GM12892 (cell line): ENCODE data around the gene MYH10.

Experiments used
- DNase-seq: peaks from one replicate; pipeline ENCODE4 v3.0.0; 2011; ENCODE audit not compliant: insufficient read length
- FAIRE-seq: peaks from 2 replicates; lab custom pipeline; 2011; peaks lifted over from hg19 to GRCh38; lab: Jason Lieb, UNC
- POLR2A ChIP-seq: IDR thresholded peaks from 2 replicates; pipeline ENCODE4 v1.6.1; 2011; ENCODE audit warnings: low read depth, low read length, control low read depth
- POLR2AphosphoS5 ChIP-seq: IDR thresholded peaks from 2 replicates; pipeline ENCODE4 v1.6.1; 2011; ENCODE audit warnings: low read depth, low read length, control low read depth
- TAF1 ChIP-seq: IDR thresholded peaks from 2 replicates; pipeline ENCODE4 v1.6.1; 2011; ENCODE audit warnings: low read depth, mild to moderate bottlenecking, control low read depth, low read length, borderline replicate concordance

The MYH10 gene

DNA sequence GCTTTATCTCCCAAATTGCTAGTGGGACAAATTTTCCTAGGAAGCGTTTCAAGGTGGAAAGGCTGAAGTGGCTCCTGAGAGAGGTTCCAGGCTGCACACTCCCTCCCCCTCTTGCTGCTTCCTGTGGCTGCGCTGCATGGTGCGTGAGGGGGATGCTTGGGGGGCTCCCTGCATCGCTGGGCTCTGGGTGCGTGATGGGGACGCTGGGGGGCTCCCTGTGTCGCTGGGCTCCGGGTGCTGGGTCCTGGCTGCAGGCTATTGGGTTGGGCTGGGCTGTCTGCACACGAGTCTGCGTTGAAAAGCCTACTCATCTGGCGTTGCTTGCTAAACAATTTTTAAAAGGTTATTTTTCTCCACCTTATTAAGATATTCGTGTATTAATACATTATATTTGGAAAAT, 164.8 kb downstream of the MYH10 start:
- DNase-seq (no peak), FAIRE-seq (no peak)
- TF ChIP-seq POLR2A (no peak), TAF1 (no peak), POLR2AphosphoS5 (no peak)

DNA sequence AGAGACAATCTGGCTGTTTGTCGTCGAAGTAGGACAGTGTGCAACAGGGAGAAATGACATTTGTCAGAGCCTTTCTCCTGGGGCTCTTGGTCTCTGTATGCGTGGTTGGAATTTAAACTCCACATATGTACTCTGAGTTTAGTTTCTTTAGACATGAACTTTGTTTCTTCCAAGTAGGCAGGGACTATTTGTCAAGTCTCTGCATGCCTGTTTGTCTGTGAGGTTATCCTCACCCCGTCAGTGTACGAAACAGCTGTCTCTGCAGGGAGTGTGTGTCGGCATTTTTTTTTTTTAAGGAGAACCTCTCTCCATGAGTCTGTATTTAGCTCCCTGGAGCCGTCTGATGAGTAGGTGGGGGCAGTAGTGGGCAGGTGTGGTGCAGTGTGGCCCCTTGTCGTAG, 165.2 kb downstream of the MYH10 start:
- no peak for FAIRE-seq
- TF ChIP-seq POLR2A (no peak), POLR2AphosphoS5 (no peak), TAF1 (no peak)
- DNase-seq = no peak

DNA sequence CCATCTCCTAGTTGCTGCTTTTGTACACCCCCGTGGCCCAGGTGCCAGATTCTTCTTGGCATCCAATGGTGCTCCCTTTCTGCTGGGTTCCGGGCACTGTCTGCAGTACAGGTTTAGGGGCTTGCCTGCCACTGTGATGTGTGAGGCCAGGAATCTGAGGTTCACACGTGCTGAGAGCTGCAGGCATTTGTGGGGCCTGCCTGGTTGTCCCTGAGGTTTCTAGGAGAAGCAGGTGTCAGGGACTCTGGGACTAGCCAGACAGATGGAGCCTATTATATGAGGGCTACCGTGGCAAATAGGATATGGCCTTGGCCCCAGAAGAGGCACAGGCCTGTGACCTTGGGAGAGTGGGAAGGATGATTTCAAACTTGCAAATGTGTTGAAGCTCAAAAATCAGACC, 165.6 kb downstream of the MYH10 start:
- TF ChIP-seq POLR2A = no peak
- no peak for TF ChIP-seq POLR2AphosphoS5
- no peak for TF ChIP-seq TAF1
- no peak for FAIRE-seq
- no peak for DNase-seq

DNA sequence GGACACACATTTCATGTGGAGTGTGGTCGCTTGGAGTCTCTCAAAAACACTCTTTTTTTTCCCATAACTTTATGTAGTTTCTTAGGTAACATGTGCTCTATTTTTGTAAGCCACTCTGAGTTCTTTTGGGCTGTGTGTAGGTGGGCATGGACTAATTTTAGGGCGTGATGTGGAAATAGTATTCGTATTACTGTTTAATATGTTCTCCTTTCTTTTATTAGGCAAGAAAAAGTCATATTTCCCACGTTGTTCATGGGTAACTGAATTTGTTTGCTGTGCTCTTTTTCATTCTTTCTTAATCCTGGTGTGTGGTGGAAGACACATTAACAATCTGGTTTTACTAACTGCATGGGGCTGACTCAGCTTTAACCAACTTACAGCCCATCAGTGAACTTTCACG, 167.4 kb downstream of the MYH10 start:
- TF ChIP-seq POLR2A = no peak
- TF ChIP-seq TAF1 = no peak
- no peak for TF ChIP-seq POLR2AphosphoS5
- DNase-seq (no peak), FAIRE-seq (no peak)

DNA sequence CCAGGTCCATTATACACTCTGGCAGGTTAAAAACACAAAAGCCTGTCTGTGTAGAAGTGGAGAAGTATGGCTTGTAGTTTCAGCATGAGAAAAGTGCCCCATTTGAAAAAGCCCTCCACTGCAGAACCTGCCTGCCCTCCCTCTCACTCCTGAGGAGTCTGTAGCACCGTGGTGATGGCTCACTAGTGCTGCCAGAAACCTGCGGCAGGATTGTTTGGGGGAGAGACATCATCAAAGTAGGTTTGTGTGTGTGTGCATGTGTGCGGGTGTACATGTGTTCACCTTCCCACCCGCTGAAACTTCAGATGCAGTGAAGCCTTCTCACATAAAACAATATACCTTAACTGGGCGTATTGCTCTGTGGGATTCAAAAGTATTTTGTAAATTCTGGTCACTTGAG, 168.0 kb downstream of the MYH10 start:
- no peak for FAIRE-seq
- no peak for DNase-seq
- TF ChIP-seq TAF1 (no peak), POLR2AphosphoS5 (no peak), POLR2A (no peak)

DNA sequence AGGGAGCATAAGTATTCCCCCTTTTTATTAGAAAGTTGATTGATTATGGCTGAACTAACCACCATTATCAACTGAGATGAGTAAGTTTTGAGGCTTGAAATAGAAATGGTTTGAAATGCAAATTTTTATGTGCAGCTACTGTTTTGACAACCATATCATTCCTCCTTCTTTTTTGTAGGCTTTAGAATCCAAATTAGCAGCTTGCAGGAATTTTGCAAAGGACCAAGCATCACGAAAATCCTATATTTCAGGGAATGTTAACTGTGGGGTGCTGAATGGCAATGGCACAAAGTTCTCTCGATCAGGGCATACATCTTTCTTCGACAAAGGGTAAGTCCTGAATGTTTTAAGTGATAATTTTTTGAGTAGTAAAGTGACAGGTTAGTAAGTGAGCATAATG, 170.7 kb downstream of the MYH10 start:
- FAIRE-seq (no peak), DNase-seq (no peak)
- TF ChIP-seq POLR2A (no peak), TAF1 (no peak), POLR2AphosphoS5 (no peak)

DNA sequence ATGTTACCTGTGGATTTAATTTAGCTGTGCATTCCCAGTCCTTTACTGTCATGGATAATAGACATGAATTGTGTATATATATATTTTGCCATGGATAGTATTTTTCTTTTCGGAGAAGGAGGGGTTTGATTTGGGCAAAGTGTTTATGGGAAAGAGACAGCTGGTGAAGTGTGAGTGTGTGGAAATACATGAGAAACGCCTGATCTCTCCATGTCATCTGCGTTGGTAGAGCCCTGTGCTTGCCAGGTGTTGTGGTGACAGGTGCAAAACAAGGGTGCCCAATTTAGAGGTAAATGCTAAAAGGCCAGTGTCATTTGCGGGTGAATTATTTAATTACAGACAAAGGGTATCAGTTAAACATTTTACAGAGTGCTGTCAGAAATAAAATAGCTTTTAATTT, 171.4 kb downstream of the MYH10 start:
- DNase-seq (no peak), FAIRE-seq (no peak)
- no peak for TF ChIP-seq POLR2A
- TF ChIP-seq POLR2AphosphoS5 = no peak
- no peak for TF ChIP-seq TAF1

DNA sequence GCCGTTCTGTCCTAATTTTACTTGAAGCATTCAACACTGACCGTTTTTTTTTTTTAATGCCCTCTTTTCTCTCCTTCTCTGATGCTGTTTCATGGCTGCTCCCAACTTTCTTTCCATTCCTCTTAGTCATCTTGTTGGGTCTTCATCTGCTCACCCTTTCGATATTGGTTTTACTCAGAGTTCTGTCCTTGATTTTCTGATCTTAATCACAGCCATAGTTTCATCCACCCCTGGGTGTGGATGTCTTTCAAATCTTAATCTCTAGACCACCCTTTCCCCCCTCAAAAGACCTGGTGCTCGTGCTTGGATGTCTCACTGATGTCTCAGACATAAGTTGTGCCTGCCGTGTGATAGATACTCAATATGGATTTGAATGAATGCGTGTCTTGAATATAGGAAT, 172.4 kb downstream of the MYH10 start:
- TF ChIP-seq POLR2A (no peak), POLR2AphosphoS5 (no peak)
- no peak for DNase-seq
- FAIRE-seq = no peak

DNA sequence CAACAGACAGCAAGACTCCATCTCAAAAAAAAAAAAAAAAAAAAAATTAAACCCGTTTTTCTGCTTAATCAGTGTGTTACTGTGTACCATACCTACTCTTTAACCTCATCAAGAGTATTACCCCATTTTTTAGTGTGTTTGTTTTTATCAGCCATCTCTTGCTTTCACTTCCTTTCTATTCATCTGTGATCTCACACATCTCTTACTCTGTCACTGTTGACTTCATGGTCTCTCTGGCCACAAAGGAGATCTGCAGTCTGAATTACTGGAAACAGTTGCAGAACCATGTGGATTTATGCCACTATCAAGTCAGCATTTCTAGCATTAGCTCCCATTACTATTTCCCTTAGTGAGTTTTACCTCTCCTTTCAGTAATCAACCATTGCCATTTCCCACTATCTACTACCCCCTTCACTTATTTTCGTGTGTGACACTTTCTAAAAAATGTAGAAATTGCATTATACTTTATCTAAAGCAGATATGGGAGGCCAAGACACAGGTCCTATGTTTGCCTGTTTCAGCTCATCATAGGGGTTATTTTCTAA, 174.8 kb downstream of the MYH10 start:
- TF ChIP-seq POLR2A = no peak
- no peak for TF ChIP-seq POLR2AphosphoS5
- TF ChIP-seq TAF1 = no peak
- FAIRE-seq (no peak), DNase-seq (no peak)

DNA sequence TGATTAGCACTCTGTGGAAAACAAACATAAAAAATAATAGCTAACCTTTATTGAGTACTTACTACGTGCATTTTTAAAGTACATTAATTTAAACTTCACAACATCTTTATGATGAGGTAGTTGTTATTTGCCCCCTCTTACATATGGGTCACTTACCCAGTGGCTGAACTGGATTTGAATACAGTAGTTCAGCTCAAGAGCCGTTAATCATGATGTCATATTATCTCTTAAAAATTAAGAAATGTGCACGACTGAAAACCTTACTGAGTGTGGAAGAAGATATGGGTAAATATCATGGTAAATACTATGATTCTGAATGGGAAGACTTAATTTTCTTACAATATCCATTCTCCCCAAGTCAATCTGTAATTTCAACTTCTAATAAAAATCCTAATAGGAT, 177.2 kb downstream of the MYH10 start:
- TF ChIP-seq POLR2A (no peak), TAF1 (no peak), POLR2AphosphoS5 (no peak)
- FAIRE-seq (no peak), DNase-seq (no peak)

DNA sequence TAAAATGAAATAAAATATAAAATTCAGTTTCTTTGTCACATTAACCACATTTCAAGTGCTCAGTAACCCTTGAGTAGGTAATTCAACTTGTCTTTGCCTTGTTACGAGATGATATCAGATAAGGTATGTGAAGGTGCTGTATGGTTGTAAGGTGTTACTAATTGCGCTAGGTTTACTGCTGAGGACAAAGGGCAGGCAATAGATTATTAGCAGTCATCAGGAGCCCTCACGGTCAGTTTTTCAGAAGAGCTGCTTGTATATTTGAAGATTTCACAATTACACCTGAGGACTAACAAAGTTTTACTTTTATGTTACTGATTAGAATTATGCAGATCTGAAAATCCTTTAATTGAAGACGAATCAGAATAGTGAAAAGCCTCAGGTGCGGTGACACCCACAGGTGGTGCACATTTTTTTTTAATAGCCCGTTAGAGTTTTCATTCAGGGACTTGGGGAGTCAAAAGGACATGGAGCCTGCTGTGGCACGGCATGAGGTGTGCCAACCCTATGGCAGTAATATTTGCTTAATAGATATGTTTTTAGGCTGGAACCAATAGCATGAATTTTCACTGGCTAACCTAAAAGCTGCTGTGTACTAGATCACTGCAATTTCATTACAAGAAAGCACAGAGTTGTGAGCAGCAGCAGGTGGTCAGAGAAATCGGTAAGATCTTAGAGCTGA, 178.5 kb downstream of the MYH10 start:
- no peak for DNase-seq
- no peak for FAIRE-seq

DNA sequence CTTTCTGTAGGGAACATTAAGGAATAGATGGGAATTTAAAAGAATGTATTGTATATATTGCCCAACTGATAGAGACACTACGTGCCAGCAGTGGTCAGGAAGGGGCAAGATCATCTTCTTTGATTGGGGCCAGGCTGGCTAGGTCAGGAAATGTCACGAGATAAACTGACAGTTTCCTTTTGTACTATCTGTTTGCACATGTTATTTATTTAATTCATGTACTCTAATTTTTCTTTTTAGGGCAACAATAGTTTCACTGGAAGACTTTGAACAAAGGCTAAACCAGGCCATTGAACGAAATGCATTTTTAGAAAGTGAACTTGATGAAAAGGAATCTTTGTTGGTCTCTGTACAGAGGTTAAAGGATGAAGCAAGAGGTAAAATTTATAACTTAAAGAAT, 182.2 kb downstream of the MYH10 start:
- DNase-seq = no peak
- TF ChIP-seq POLR2AphosphoS5 = no peak
- FAIRE-seq = no peak

More for the DNA sequence above, 178.5 kb downstream of the MYH10 start:
- TF ChIP-seq POLR2AphosphoS5 = no peak
- no peak for TF ChIP-seq TAF1
- TF ChIP-seq POLR2A = no peak
